ENCODE data around the gene DMTF1. TPM values are rescaled to one million over a fixed set of nuclear protein-coding genes. Genes with fewer than 3 reads are reported as not detected.
"Not testable (repeated sequence)": the region's sequence is repeated elsewhere in the genome, so short reads cannot be mapped to it uniquely, and the experiment has no call there.

The DMTF1 gene
- total and polyA plus RNA-seq, 2 experiments from 2014 or later = 37.8 to 75.1 TPM

GRCh38 chr7:87204933-87205332, 52.7 kb downstream of the DMTF1 start:
- H3K4me2 ChIP-seq = no peak overlapping the region
- H3K4me3 ChIP-seq = no peak overlapping the region
- DNase-seq (ENCODE audit: low spot score) = no peak
- H2AFZ ChIP-seq = no peak overlapping the region
- TF ChIP-seq CTCF (IDR thresholded peaks at IDR 0.05; ENCODE audit: poor library complexity) (no peak), EZH2phosphoT487 (IDR thresholded peaks at IDR 0.05; ENCODE audit: low read depth, severe bottlenecking, unreplicated experiment) (no peak), EZH2 (IDR thresholded peaks at IDR 0.05; ENCODE audit: borderline replicate concordance) (no peak)
- H3K27me3 ChIP-seq = no peaks in the 10 kb centered on the region
- H3K79me2 ChIP-seq = peaks cover 49% of the 10 kb centered on the region
- no peak overlapping the region for H3K27ac ChIP-seq
- H3K9me2 ChIP-seq (replicated peaks; ENCODE audit: insufficient read depth) = no peaks in the 10 kb centered on the region
- H4K20me1 ChIP-seq (ENCODE audit: insufficient read depth, poor library complexity, severe bottlenecking) = no peaks in the 10 kb centered on the region
- no peaks in the 10 kb centered on the region for H3K4me1 ChIP-seq (ENCODE audit: insufficient read depth)
- peaks cover 8% of the 10 kb centered on the region for H3K9me3 ChIP-seq (ENCODE audit: low read depth)
- WGBS (ENCODE audit: low lambda C conversion rate, missing lambda C conversion rate) = 67% methylated on average over 3 of the region's 3 CpGs
- no peaks in the 10 kb centered on the region for H3K36me3 ChIP-seq (replicated peaks; ENCODE audit: insufficient read depth, low read depth)

- H4K20me1 ChIP-seq (ENCODE audit: insufficient read depth, poor library complexity, severe bottlenecking); H3K4me1 ChIP-seq (ENCODE audit: insufficient read depth); DNase-seq (ENCODE audit: low spot score); H3K4me2 ChIP-seq; H3K36me3 ChIP-seq (replicated peaks; ENCODE audit: insufficient read depth, low read depth); H3K27ac ChIP-seq; H3K4me3 ChIP-seq; H3K9me2 ChIP-seq (replicated peaks; ENCODE audit: insufficient read depth); H3K9me3 ChIP-seq (ENCODE audit: low read depth); H3K27me3 ChIP-seq; H2AFZ ChIP-seq: not testable (repeated sequence)
- H3K79me2 ChIP-seq = peaks cover 56% of the 10 kb centered on the region
- 96% methylated on average over 3 of the region's 3 CpGs for WGBS (ENCODE audit: low lambda C conversion rate, missing lambda C conversion rate)
Observed at GRCh38 chr7:87205701-87206100, 53.4 kb downstream of the DMTF1 start.

- H4K20me1 ChIP-seq (ENCODE audit: insufficient read depth, poor library complexity, severe bottlenecking) = no peaks in the 10 kb centered on the region
- no peak overlapping the region for H3K4me2 ChIP-seq
- 95% methylated on average over 1 of the region's 1 CpG for WGBS (ENCODE audit: low lambda C conversion rate, missing lambda C conversion rate)
Observed at GRCh38 chr7:87206361-87206760, 54.1 kb downstream of the DMTF1 start.

GRCh38 chr7:87209295-87209924, 57.2 kb downstream of the DMTF1 start:
- no peak for DNase-seq (ENCODE audit: low spot score)
- no peak for TF ChIP-seq EZH2phosphoT487 (IDR thresholded peaks at IDR 0.05; ENCODE audit: low read depth, severe bottlenecking, unreplicated experiment)
- TF ChIP-seq CTCF (IDR thresholded peaks at IDR 0.05; ENCODE audit: poor library complexity) = no peak
- no peak for TF ChIP-seq EZH2 (IDR thresholded peaks at IDR 0.05; ENCODE audit: borderline replicate concordance)
- no peaks in the 10 kb centered on the region for H4K20me1 ChIP-seq (ENCODE audit: insufficient read depth, poor library complexity, severe bottlenecking)
- peaks cover 65% of the 10 kb centered on the region for H3K79me2 ChIP-seq
- H2AFZ ChIP-seq = no peak overlapping the region
- no peak overlapping the region for H3K4me2 ChIP-seq
- WGBS (ENCODE audit: low lambda C conversion rate, missing lambda C conversion rate) = 92% methylated on average over 16 of the region's 18 CpGs
- no peaks in the 10 kb centered on the region for H3K27me3 ChIP-seq
- peaks cover 8% of the 10 kb centered on the region for H3K9me3 ChIP-seq (ENCODE audit: low read depth)
- no peaks in the 10 kb centered on the region for H3K36me3 ChIP-seq (replicated peaks; ENCODE audit: insufficient read depth, low read depth)
- no peak overlapping the region for H3K27ac ChIP-seq
- H3K4me3 ChIP-seq = no peak overlapping the region
- no peaks in the 10 kb centered on the region for H3K9me2 ChIP-seq (replicated peaks; ENCODE audit: insufficient read depth)
- no peaks in the 10 kb centered on the region for H3K4me1 ChIP-seq (ENCODE audit: insufficient read depth)

More at GRCh38 chr7:87206361-87206760, 54.1 kb downstream of the DMTF1 start:
- H3K4me3 ChIP-seq = no peak overlapping the region
- no peaks in the 10 kb centered on the region for H3K4me1 ChIP-seq (ENCODE audit: insufficient read depth)
- no peak for DNase-seq (ENCODE audit: low spot score)
- H3K9me2 ChIP-seq (replicated peaks; ENCODE audit: insufficient read depth) = no peaks in the 10 kb centered on the region
- H3K9me3 ChIP-seq (ENCODE audit: low read depth) = peaks cover 8% of the 10 kb centered on the region
- no peaks in the 10 kb centered on the region for H3K27me3 ChIP-seq
- no peak overlapping the region for H3K27ac ChIP-seq
- TF ChIP-seq CTCF (IDR thresholded peaks at IDR 0.05; ENCODE audit: poor library complexity) = no peak
- TF ChIP-seq EZH2phosphoT487 (IDR thresholded peaks at IDR 0.05; ENCODE audit: low read depth, severe bottlenecking, unreplicated experiment) = no peak
- no peak for TF ChIP-seq EZH2 (IDR thresholded peaks at IDR 0.05; ENCODE audit: borderline replicate concordance)
- peaks cover 59% of the 10 kb centered on the region for H3K79me2 ChIP-seq
- H2AFZ ChIP-seq = no peak overlapping the region
- H3K36me3 ChIP-seq (replicated peaks; ENCODE audit: insufficient read depth, low read depth) = no peaks in the 10 kb centered on the region

All from hepatocyte (in vitro differentiated cells).